CD4-positive, alpha-beta T cell (primary cell): ENCODE data around the gene DEFB128. TPM values are rescaled to one million over a fixed set of nuclear protein-coding genes. Genes with fewer than 3 reads are reported as not detected.

Experiments used
- ATAC-seq: fragments of 200-7000 bp; cut with Tn5 transposase; one replicate; pipeline ENCODE4 v1.10.0; 2022; ENCODE audit warnings: mild to moderate bottlenecking; ENCODE audit not compliant: poor library complexity
- CTCF ChIA-PET: fragments of 350-600 bp; sonication (Branson Sonifier 250); formaldehyde crosslinking; loops from one replicate; lab custom pipeline; 2021; ENCODE audit warnings: antibody characterized with exemption, inconsistent platforms; lab: Charles Lee
- POLR2A ChIA-PET: fragments of 350-600 bp; sonication (Branson Sonifier 250); formaldehyde crosslinking; loops from one replicate; lab custom pipeline; 2021; ENCODE audit warnings: antibody characterized with exemption, inconsistent platforms; lab: Charles Lee
- DNase-seq, 14 experiments: peaks; one replicate each; pipeline ENCODE4 v3.0.0-alpha.2; 2013 to 2020; ENCODE audit warnings: mixed read lengths in 2 of 14
- H3K27ac ChIP-seq, 2 donors: one replicate each; pipeline versions ENCODE4 v1.5.1 to v1.7.0; 2013; ENCODE audit warnings: low read length in 2 of 2, low read depth in 1 of 2, mild to moderate bottlenecking in 1 of 2
- H3K27me3 ChIP-seq, 2 experiments: 1 replicate in 1 of 2; 2 replicates in 1 of 2; pipeline versions ENCODE4 v1.6.1 to v1.7.0; 2013; ENCODE audit warnings: low read length in 2 of 2, control low read depth in 1 of 2, mild to moderate bottlenecking in 1 of 2, moderate library complexity in 1 of 2; ENCODE audit not compliant: insufficient read depth in 2 of 2, control insufficient read depth in 1 of 2
- H3K36me3 ChIP-seq: one replicate; pipeline ENCODE4 v1.6.1; 2013; ENCODE audit warnings: low read length, control low read depth; ENCODE audit not compliant: insufficient read depth
- H3K4me1 ChIP-seq: one replicate; pipeline ENCODE4 v1.6.1; 2013; ENCODE audit warnings: low read length, control low read depth; ENCODE audit not compliant: insufficient read depth
- H3K4me3 ChIP-seq: one replicate; pipeline ENCODE4 v1.5.1; 2013; ENCODE audit warnings: mild to moderate bottlenecking, low read length, moderate library complexity
- H3K9me3 ChIP-seq, 2 experiments: 1 replicate in 1 of 2; 2 replicates in 1 of 2; pipeline versions ENCODE4 v1.6.1 to v1.7.0; 2013; ENCODE audit warnings: low read length in 2 of 2, mild to moderate bottlenecking in 2 of 2, control low read depth in 1 of 2, moderate library complexity in 1 of 2; ENCODE audit not compliant: control insufficient read depth in 1 of 2, insufficient read depth in 1 of 2
- H3K27ac Mint-ChIP-seq: one replicate; pipeline ENCODE4 v1.8.0; 2020; ENCODE audit warnings: mixed read lengths
- H3K27me3 Mint-ChIP-seq: one replicate; pipeline ENCODE4 v1.8.0; 2021; ENCODE audit warnings: mixed read lengths
- H3K36me3 Mint-ChIP-seq: one replicate; pipeline ENCODE4 v1.8.0; 2021; ENCODE audit warnings: low read depth, mixed read lengths
- H3K4me1 Mint-ChIP-seq: one replicate; pipeline ENCODE4 v1.8.0; 2021; ENCODE audit warnings: low read depth, mixed read lengths
- H3K4me3 Mint-ChIP-seq: one replicate; pipeline ENCODE4 v1.8.0; 2020; ENCODE audit warnings: mild to moderate bottlenecking, mixed read lengths
- H3K9me3 Mint-ChIP-seq: one replicate; pipeline ENCODE4 v1.8.0; 2020; ENCODE audit warnings: mixed read lengths
- CTCF ChIP-seq: fragments of 200-600 bp; IDR thresholded peaks from one replicate; pipeline ENCODE4 v1.8.0; 2022; ENCODE audit warnings: antibody characterized with exemption, mild to moderate bottlenecking
- intact Hi-C, 2 experiments: fragments of 100-400 bp; cut with DNase I in 1 of 2; cut with micrococcal nuclease in 1 of 2; formaldehyde crosslinking; loops; one replicate each; pipeline versions ENCODE4 v1.15.1 to v1.9.0; 2023 to 2025; cut with DNase I, micrococcal nuclease
- polyA plus RNA-seq, 2 donors: library from polyadenylated mRNA; unstranded; fragments of 120-200 nt; gene quantifications; one replicate each; pipeline ENCODE4 v1.2.1, GENCODE V29; 2013
- total RNA-seq, 174 experiments: library from RNA in 2 of 174; stranded (reverse) in 2 of 174; gene quantifications; one replicate each; pipeline ENCODE4 v1.2.3 and lab custom pipeline; 2021 to 2026

The DEFB128 gene
- not detected for total RNA-seq
- not detected for polyA plus RNA-seq (2013, experiment 1 of 2)
- not detected for polyA plus RNA-seq (2013, experiment 2 of 2)
- total RNA-seq (lab: John Stamatoyannopoulos, UW): 0 to 0.07 (median 0) reads per million in 172 experiments

- no peak within 1 kb of the TSS for H3K27ac ChIP-seq
- no peak within 1 kb of the TSS for H3K27ac Mint-ChIP-seq
- CTCF ChIA-PET: no interaction called here
- peaks cover 2 to 14% of the 10 kb centered on the region in 2 experiments for H3K27me3 ChIP-seq
- POLR2A ChIA-PET: no interaction called here
- no peaks in the 10 kb centered on the region for H3K9me3 ChIP-seq
- no peak within 1 kb of the TSS for H3K4me3 Mint-ChIP-seq
- no peak for DNase-seq
- no peaks in the 10 kb centered on the region for H3K36me3 ChIP-seq
- H3K4me1 ChIP-seq: no peaks in the 10 kb centered on the region
- peaks cover 3% of the 10 kb centered on the region for H3K9me3 Mint-ChIP-seq
- ATAC-seq: no peak
- H3K4me3 ChIP-seq: no peak within 1 kb of the TSS
- H3K27me3 Mint-ChIP-seq: peaks cover 57% of the 10 kb centered on the region
- no peaks in the 10 kb centered on the region for H3K36me3 Mint-ChIP-seq
- intact Hi-C loops: no loop called here
- no peak for TF ChIP-seq CTCF
- no peaks in the 10 kb centered on the region for H3K4me1 Mint-ChIP-seq
Measured at GRCh38 chr20:189611-190010, at the start of gene DEFB128. TSS of gene DEFB128 (minus strand) at chr20:189711. CDS start at chr20:189623, 88 bp downstream.

- Histone ChIP-seq H3K9me3 (no peaks in the 10 kb centered on the region), H3K4me1 (peaks cover 6% of the 10 kb centered on the region), H3K4me3 (peak overlapping the region; percentile 40), H3K27me3 (no peaks in the 10 kb centered on the region), H3K36me3 (no peaks in the 10 kb centered on the region), H3K27ac (peak overlapping the region in 1 of 2 donors; percentile 37)
- POLR2A ChIA-PET: interaction anchor here (0.7 to 1.6 kb wide), 9 partner anchors 8 to 92 kb away, joined by 3 to 8 read pairs (median 3); partner anchors contain the start of gene DEFB129
- peak overlapping the region; percentile 84 for H3K4me3 Mint-ChIP-seq
- no peak for TF ChIP-seq CTCF
- H3K9me3 Mint-ChIP-seq: no peaks in the 10 kb centered on the region
- no peaks in the 10 kb centered on the region for H3K27me3 Mint-ChIP-seq
- DNase-seq (peak in 3 of 14 experiments; percentile 9 to 16 (median 10)), ATAC-seq (peak; percentile 41)
- H3K36me3 Mint-ChIP-seq: no peaks in the 10 kb centered on the region
- H3K27ac Mint-ChIP-seq: peak overlapping the region; percentile 36
- intact Hi-C loops: no loop called here
- peaks cover 20% of the 10 kb centered on the region for H3K4me1 Mint-ChIP-seq
- CTCF ChIA-PET: no interaction called here
Measured at GRCh38 chr20:237929-238328, 48.4 kb upstream of the DEFB128 start.

- no peaks in the 10 kb centered on the region for H3K9me3 ChIP-seq
- intact Hi-C loops: no loop called here
- no peak for TF ChIP-seq CTCF
- Mint-ChIP-seq H3K9me3 (no peaks in the 10 kb centered on the region), H3K4me1 (peaks cover 20% of the 10 kb centered on the region), H3K27me3 (no peaks in the 10 kb centered on the region), H3K4me3 (peak overlapping the region; percentile 84), H3K36me3 (no peaks in the 10 kb centered on the region), H3K27ac (peak overlapping the region; percentile 36)
- no peaks in the 10 kb centered on the region for H3K36me3 ChIP-seq
- H3K4me3 ChIP-seq: peak overlapping the region; percentile 40
- ATAC-seq (peak; percentile 67), DNase-seq (peak in 5 of 14 experiments; percentile 8 to 53 (median 35))
- CTCF ChIA-PET: interaction anchor here (0.7 kb wide), 1 partner anchor 9 kb away, joined by 3 read pairs; no protein-coding TSS in a partner anchor
- no peaks in the 10 kb centered on the region for H3K27me3 ChIP-seq
- peak overlapping the region in 1 of 2 donors; percentile 37 for H3K27ac ChIP-seq
- POLR2A ChIA-PET: interaction anchor here (0.7 to 1.6 kb wide), 9 partner anchors 8 to 93 kb away, joined by 3 to 8 read pairs (median 3); partner anchors contain the start of gene DEFB129
- peaks cover 6% of the 10 kb centered on the region for H3K4me1 ChIP-seq
Measured at GRCh38 chr20:237489-237888, 48.0 kb upstream of the DEFB128 start.
